HG03439 (cell line): ENCODE measurements around the gene TFDP1.
"Not testable (repeated sequence)": the region's sequence is repeated elsewhere in the genome, so short reads cannot be mapped to it uniquely, and the experiment has no call there.

ENCODE experiments used
- ATAC-seq: cut with Tn5 transposase; IDR thresholded peaks from one replicate; pipeline ENCODE4 v1.9.1; 2021; ENCODE audit warnings: mild to moderate bottlenecking, moderate library complexity; ENCODE audit not compliant: unreplicated experiment

Gene TFDP1

DNA sequence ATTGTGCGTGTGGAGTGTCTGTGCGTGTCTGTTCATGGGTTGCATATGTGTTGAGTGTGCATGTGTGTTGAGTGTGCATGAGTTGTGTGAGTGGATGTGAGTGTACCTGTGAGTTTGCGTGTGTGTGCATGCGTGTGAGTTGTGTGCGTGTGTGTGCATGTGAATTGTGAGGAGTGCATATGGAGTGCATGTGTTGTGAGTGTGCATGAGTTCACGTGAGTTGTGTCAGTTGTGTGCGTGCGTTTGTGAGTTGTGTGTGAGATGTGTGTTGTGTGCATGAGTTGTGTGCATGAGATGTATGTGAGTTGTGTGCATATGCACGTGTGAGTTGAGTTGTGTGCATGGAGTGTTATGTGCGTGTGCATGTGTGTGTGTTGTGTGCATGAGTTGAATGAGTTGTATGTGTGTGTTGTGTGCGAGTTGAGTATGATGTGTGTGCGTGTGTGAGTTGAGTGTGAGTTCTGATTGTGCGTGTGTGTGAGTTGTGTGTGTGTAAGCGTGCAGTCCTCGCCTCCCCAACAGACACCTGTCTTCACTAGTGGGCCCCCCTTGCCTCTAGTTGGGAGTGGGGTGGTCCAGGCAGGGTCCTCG lies 29.3 kb downstream of the TFDP1 start:
- no peak for ATAC-seq

DNA sequence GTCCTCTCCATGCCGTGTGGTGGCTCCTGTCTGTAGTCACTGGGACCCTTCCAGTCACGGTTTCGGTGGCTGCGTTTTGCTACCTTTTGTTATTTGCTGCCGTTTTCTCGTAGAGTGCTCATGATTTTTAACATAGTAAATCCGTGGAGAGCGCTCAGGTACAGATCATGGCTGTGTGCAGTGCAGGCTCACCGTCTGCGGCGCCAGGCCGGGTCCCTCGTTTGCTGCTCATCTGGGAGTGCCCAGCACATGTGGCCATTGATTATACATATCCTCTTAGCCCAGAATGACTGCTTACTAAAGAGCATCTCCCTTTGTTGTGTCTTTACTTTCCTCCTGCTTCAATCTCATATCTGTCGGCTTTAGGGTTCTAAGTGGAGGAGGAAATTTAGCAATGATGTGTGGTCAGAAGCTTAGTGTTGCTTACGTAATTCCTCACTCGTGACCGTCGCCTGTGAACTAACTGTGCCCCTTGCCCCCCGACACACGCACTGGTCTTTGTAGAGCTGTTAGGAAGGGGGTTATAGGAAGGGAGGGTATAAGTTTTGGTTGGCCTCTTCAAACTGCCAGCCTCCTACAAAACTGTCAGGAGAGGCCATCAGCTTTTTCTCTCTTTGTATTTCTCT lies 31.8 kb downstream of the TFDP1 start:
- ATAC-seq, result no peak

DNA sequence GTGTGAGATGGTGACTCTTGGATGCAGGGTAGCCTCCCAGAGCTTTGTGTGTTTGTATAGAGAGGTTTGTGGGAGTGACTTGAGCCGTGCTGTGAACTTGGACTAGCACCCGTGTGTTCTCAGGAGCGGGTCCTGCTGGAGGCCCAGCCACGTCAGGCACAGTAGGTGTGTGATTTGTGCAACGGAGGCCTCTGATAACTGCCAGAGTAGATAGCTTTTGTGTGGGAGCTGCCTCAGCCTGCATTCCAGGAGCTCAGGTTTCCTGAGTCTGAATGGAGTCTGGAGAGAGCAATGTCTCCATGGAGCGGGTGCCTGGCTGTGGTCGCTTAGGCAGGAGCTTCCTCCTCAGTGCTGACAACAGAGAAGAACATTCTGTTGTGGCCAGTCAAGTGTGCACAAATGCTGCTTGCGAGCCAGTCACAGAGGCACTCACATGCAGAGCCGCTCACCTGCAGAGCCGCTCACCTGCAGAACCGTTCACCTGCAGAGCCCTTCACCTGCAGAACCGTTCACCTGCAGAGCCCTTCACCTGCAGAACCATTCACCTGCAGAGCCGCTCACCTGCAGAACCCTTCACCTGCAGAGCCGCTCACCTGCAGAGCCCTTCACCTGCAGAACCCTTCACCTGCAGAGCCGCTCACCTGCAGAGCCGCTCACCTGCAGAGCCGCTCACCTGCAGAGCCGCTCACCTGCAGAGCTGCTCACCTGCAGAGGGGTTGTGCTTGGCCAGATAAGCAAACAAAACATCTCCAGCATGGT lies 32.6 kb downstream of the TFDP1 start:
- ATAC-seq, result no peak

DNA sequence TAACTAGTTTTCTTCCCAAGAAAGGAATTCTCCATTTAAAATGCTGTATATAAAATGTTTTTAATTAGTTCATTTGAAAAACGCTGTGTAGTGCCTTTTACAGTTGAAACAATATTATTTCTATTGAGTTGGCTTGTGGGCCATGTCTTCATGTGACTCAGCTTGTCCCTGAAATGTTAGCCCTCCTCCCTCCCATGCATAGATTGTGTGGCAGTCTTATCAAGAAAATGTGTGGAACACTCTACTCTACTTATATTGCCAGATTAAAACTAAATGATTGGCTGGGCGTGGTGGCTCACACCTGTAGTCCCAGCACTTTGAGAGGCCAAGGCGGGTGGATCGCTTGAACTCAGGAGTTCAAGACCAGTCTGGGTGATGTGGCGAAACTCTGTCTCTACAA lies 33.4 kb downstream of the TFDP1 start:
- ATAC-seq, result no peak

DNA sequence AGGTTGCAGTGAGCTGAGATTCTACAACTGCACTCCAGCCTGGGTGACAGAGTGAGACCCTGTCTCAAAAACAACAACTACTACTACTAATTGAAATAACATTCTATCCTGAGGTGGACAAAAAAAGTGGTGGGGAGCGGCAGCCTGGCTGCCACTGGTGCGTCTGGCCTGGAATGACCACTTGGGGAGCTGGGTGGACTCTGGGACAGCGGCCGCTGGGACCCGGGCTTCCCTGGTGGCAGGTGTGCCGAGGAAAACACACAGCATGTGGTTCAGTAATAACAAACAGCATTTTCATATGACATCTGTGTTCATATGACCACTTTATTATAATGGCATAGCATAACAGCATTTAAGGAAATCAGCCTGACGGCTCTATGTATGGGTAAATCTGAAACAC lies 33.9 kb downstream of the TFDP1 start:
- no peak for ATAC-seq

DNA sequence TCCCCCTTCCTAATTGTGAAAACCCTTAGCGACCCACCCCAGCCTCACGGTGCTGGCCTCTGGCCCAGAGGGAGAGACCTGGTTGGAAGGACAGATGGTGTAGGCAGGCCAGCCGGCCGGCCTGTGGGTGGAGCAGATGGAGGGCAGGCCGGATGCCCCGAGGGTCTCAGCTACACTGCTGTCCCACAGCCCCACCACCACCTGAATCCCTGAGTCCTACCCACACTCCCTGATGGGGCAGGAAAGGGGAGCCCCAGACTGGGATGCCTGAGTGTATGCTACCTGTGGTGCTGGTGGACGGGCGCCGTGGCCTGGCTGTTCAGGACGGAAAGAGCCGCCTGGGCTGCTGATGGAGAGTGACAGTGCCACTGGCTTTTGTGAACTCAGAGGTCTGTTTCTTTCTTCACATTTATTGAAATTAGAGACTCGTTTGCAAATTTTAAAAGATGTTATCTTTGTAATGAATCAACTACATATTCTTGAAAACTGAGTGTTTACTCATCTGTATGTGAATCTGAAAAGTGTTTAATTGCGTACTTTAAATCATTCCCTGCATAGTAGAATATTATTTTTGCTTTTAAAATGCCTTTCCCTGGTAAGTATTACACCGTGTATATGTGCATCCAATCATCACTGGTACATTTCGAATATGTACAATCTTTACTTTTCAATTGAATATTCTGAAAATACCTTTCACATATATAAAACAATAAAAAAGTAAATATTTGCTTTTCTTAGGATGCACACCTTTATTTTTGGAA lies 35.7 kb downstream of the TFDP1 start:
- ATAC-seq, result no peak

DNA sequence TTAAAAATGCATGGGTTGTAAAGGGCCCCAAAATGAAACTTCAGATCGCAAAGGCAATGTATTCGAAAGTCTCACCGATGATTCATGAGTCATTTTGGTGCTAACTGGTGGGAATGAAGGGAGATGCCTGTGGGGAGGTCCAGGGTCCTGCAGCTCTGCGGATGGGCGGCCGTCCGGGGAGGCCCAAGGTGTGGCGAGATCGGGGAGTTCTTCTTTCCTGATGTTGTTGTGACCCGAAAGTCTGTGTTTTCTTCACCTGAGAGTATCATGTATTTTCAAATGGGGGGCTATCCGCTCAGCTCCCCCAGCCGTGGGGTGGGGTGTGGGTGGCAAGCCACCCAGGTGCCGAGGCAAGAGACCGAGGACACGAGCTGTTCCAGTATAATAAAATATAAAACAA lies 36.5 kb downstream of the TFDP1 start:
- ATAC-seq, result no peak

DNA sequence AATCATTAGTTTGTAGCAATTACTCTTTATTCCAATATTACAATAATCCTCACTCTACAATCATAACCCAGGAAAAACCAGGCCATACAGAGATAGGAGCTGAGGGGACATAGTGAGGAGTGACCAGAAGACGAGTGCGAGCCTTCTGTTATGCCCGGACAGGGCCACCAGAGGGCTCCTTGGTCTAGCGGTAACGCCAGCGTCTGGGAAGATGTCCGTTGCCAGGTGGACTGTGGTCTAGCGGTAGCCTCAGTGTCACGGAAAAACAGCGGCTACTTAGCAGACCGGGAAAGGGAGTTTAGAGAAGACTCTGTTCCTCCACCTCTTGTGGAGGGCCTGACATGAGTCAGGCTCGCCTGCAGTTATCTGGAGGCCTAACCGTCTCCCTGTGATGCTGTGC lies 36.9 kb downstream of the TFDP1 start:
- ATAC-seq, result not testable (repeated sequence)

DNA sequence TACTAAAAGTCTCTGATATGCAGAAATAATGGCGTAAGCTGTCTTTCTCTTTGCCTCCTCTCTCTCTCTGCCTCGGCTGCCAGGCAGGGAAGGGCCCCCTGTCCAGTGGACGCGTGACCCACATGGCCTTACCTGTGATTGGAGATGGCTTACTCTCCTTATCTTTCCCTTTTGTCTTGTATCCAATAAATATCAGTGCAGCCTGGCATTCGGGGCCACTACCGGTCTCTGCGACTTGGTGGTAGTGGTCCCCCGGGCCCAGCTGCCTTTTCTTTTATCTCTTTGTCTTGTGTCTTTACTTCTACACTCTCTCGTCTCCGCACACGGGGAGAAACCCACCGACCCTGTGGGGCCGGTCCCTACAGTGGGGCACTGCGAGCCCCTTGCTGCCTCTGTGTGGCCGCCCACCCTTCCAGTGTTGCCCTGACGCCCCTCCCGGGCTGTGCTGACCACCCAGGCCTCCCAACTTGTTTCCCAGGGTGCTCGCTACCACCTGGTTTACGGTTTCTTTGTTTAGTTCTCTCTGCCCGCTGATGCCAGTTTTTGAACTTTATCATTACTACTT lies 37.5 kb downstream of the TFDP1 start:
- ATAC-seq, result not testable (repeated sequence)

DNA sequence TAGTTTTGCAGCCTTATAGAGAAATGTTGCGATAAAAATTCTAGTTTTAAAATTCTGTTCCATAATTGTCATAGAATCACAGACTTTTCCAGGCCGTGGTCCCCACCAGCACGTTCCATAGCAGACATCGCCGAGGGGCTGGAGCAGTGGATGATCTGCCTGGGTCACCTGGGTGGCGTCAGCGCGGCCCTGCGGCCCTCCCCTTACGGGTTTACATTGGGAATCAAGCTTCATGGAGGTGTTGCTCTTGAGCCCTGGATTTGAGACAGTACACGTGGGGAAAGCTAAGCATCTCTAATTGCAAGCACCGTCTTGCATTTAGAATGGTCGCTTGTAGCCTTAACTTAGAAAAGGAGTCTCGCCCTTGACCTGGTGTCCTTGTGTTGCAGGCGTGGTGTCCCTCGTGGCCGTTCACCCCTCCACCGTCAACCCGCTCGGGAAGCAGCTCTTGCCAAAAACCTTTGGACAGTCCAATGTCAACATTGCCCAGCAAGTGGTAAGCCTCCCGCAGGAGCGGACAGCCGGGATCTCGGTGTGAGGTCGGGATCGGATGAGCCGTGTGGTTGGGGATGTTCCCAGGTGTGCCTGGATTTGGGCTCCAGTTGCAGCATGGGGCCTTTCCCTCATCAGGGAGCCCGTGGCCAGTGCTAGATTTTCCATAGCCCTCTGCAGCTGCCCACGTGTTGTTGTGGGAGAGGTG lies 38.4 kb downstream of the TFDP1 start:
- ATAC-seq, result no peak

DNA sequence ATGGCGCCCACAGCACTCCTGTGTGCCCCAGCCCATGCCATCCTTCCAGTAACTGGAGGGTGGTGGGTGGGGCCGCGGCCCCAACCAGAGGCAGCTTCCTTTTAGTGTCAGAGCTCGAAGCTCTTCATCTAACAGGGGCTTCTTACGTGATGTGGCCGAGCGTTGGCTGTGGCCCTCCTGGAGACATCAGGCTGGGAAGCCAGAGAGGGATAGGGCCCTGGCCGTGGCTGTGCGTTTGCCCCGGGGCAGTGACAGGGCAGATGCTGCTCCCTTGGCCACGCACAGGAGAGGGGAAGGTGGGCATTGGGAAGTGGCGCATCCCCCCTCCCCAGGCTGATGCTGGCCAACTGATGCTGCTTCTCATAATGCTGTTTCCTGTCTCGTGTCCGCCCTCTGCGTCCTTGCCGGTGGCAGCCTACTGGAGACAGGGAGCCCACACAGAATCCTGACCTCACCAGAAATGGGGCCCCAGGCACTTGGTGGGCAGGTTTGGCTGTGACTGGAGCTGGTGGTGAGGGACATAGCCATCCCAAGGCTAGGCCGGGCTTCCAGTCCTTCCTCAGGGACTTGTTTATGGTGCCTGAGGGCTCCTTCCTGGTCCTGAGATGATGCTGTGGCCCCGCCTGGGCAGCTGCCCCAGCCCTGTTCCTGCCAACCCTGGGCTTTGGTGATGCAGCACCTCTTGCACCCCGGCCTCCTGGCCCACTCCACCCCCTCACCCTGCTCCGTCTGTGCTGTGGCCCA lies 39.1 kb downstream of the TFDP1 start:
- ATAC-seq, result no peak

DNA sequence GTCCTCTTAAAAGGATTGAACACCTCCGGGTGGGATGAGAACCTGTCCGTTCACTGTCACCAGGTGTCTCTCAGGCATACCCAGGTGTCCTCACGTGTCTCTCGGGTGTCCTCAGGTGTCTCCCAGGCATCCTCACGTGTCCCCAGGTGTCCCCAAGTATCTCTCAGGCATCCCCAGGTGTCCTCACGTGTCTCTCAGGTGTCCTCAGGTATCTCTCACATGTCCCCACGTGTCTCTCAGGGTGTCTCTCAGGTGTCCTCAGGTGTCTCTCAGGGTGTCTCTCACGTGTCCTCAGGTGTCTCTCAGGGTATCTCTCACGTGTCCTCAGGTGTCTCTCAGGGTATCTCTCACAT lies 39.7 kb downstream of the TFDP1 start:
- no peak for ATAC-seq

DNA sequence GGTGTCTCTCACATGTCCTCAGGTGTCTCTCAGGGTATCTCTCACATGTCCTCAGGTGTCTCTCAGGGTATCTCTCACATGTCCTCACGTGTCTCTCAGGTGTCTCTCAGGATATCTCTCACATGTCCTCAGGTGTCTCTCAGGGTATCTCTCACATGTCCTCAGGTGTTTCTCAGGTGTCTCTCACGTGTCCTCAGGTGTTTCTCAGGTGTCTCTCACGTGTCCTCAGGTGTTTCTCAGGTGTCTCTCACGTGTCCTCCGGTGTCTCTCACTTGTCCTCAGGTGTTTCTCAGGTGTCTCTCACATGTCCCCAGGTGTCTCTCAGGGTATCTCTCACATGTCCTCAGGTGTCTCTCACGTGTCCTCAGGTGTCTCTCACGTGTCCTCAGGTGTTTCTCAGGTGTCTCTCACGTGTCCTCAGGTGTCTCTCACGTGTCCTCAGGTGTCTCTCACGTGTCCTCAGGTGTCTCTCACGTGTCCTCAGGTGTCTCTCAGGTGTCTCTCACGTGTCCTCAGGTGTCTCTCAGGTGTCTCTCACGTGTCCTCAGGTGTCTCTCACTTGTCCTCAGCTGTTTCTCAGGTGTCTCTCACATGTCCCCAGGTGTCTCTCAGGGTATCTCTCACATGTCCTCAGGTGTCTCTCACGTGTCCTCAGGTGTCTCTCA lies 40.2 kb downstream of the TFDP1 start:
- ATAC-seq, result not testable (repeated sequence)

DNA sequence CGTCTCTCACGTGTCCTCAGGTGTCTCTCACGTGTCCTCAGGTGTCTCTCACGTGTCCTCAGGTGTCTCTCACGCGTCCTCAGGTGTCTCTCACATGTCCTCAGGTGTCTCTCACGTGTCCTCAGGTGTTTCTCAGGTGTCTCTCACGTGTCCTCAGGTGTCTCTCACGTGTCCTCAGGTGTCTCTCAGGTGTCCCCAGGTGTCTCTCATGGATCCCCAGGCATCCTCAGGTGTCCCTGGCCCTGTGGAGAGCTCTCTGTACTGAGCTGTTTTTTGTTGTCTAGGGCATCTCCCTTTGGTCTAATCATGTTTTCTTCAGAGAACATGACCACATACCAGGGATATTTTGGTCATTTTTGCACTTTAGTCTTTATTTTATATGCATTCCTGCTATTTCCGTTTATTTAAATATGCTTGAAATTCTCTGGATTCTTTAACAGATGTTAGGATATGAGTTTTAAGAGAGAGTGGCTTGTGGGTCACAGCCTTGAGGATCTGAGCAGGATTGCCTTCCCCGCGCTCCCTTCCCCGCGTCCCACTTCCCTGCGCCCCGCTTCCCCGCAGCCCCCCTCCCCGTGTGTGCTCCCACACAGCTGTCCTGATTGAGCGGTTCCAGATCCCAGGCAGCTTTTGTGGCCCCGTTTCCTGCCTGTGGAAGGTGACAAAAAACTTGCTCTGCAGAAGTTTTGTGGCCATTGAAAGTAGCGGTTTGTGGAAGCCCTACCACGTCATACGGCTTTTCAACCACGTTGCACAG lies 41.6 kb downstream of the TFDP1 start:
- ATAC-seq, result no peak

DNA sequence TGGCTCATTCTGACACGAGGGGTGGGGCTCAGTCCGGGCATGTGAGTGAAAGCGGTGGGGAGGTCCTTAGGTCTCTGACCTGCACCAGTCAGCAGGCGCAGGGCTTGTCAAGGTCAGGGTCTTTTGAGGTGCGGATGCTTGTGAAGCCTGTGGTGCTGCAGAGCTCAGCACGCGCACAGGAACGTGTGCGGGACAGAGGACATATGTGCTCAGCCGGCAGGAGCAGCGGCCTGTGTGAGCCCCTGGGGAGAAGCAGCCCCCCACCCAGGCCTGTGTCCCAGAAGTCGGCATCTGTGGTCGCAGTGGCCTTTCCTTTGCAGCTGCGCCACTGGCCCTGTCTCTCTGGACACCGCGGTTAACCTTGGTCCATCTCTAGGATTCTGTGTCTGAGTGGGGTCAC lies 42.6 kb downstream of the TFDP1 start:
- no peak for ATAC-seq

DNA sequence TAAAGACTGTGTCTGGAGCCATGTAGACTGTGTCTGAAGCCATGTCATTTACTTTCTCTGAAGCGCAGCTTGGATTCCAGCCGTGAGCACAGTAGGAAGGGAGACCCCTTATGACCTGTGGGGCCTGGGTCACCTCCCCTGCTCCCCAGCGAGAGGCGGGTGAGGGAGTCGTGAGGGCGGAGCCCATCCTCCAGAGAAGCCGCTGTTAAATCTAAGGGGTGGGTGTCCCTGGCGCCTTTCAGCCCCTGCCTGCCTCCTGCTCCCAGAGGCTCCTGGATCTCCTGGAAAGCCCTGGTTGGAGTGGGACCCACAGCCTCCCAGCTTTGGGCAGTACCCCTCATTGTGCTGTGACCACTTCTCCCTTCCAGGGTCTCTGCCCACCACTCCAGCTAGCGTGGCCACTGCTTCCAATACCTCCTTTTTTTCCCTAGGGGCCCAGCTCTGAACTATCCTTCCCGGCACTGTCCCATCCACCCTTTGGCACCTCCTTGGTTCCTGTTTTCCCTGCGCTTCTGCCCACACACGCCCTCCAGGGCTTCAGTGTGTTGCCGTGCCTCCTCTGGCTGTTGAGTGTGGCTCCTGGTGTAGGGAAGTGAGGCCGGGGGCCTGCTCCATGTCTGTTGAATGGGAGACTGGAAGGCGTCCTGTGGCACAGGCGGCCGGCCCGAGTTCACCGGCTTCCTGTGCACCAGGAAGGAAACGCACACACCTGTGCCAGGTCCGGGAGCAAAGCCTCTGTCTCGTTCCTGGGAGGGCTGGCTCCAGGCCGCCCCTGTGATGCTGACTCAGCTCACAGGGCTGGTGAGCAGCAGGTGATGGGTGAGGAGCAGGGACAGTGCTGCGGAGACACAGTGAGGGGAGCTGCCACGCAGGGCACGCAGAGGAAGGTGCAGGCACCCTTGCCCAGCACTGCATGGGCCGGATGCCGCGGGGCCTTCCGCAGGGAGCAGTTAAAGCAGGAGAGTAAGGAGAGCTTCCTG lies 44.0 kb downstream of the TFDP1 start:
- no peak for ATAC-seq

DNA sequence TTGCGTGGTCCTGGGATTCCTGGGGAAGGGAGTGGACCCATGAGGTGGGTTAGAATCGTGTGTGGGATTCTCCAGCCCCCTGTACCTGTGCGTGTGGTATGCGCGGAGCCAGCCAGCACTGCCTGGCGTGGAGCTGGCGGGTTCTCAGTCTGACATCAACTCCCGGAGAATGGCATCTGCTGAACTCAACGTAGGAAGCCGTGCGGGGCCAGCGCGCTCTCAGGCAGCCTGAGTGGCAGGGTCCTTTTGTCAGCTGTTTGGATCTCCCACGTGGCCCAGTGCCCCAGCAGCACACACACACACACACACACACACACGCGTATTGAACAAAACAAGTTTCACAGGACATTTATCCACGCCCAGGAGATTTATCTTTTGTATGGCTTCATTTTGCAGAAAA lies 45.3 kb downstream of the TFDP1 start:
- no peak for ATAC-seq

DNA sequence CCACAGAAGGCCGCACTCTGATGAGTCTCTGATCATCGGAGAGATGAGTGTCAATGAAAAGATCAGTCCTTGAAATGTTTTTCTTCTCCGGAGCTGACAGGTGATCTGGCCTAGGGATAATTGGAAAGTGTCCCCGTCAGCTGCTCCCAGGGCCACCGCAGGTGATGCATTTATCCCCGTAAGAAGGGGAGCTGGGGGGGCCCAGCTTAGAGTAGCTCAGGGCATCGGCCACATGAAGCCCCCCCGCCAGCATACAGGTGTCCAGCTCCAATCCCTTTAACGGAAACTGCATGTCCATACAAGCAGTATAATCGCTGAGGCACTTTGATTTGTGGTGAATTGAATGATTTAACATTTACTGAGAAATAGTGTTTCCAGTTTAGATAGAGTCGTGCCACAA lies 45.7 kb downstream of the TFDP1 start:
- ATAC-seq, result no peak
